Stimulated activated CD4-positive, alpha-beta T cell treated with anti-CD3 and anti-CD28 coated beads, Interleukin-1b, Interleukin-23, amount 100 ng/mL, for 48 hours (primary cell): Measurements from ENCODE around the gene USF3.
A peak's percentile ranks its signal among the peaks of the same experiment; 100 is the strongest.
"Not testable (repeated sequence)": the region's sequence is repeated elsewhere in the genome, so short reads cannot be mapped to it uniquely, and the experiment has no call there.

ENCODE experiments used
- DNase-seq: peaks from one replicate; pipeline ENCODE4 v3.0.0-alpha.2; 2020

USF3 gene

DNA sequence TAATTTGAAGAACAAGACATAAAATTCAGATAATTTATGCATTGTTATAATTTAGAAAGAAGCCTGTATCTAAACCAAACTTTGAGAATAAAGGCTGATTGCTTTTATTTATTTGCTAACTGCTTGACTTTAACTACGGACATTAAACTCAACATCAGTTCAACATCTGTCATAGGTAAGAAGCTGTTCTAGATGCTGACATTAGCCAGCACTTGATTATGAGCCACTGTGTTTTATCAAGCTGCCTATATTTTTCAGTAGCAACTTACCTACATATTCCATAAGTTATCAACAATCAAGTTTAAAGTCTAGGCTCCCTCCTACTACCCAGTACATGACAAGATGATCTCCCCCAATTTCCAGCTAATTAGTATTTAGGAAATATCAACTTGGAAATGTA, 42.1 kb downstream of the USF3 start:
- DNase-seq, result no peak

GRCh38 chr3:113649174-113649845, 47.1 kb downstream of the USF3 start:
- no peak for DNase-seq

- DNase-seq, result no peak
Observed at GRCh38 chr3:113648524-113648923, 47.9 kb downstream of the USF3 start.

GRCh38 chr3:113643583-113643982, 52.9 kb downstream of the USF3 start:
- no peak for DNase-seq

DNA sequence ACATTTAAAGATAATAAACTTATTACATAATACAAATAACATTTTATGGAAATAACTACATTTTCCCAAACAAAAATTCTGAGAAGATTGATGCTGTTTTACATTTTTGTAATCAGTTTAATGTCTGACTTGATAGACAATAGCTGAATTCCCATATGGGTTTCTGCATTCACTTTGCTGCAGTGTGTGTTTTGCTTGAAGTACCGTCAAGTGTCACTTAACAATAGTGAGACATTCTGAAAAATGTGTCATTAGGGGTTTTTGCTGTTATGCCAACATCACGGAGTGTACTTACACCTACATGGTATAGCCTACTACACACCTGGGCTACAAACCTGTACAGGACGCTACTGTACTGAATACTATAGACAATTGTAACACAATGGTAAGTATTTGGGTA, 57.5 kb downstream of the USF3 start:
- no peak for DNase-seq

GRCh38 chr3:113637756-113638155, 58.7 kb downstream of the USF3 start:
- DNase-seq, result no peak

GRCh38 chr3:113636034-113636433, 60.4 kb downstream of the USF3 start:
- not testable (repeated sequence) for DNase-seq

GRCh38 chr3:113634782-113635474, 61.5 kb downstream of the USF3 start:
- DNase-seq, result no peak

GRCh38 chr3:113631573-113631972, 64.9 kb downstream of the USF3 start:
- DNase-seq, result no peak

DNA sequence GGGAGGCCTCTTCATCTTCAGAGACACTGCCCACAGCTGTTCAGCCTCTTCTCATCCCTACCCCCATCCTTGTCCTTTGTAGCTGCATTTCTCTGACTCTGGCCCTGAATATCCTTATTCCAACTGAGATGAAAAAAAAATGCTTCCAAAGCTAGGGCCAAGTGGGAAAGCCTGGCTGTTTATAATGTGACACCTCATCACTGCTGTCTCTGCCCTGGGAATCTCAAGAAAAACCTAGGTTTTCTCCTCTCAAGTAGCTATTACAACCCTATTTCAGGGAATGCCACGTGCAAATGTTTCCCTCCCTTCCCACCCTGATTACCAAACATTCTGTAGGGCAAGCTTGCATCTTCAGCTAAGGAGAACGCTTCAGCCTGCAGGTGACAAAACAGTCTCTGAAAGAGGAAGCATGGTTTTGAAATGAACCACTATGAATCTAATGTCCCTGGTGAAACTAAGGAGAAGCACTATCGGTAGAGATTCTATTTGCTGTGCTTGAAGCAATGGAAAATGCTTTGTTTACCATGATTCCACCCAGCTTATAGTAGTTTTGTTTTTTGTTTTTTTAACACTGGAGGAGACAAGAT, 65.4 kb downstream of the USF3 start:
- no peak for DNase-seq

GRCh38 chr3:113629584-113630421, 66.6 kb downstream of the USF3 start:
- no peak for DNase-seq

DNA sequence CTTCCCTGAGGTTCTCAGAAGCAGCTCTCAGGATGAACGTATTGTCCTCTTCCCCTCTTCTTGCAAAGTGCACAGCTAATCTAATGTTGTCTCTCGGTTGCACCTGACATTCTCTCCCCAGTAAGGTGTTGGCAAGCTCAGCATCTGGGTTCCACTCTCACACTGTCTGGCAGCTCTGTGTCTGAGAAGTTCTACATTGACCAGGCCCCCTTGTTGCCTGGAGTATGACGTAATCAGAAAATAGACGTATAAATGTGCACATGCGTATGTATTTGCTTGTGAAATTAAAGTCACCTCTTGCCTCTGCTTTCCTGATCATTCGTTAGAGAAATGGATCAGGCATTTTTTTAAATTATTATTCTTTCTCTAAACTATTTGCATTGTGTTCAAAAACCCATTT, 67.7 kb downstream of the USF3 start:
- no peak for DNase-seq

- no peak for DNase-seq
Observed at GRCh38 chr3:113628316-113628715, 68.1 kb downstream of the USF3 start.

DNA sequence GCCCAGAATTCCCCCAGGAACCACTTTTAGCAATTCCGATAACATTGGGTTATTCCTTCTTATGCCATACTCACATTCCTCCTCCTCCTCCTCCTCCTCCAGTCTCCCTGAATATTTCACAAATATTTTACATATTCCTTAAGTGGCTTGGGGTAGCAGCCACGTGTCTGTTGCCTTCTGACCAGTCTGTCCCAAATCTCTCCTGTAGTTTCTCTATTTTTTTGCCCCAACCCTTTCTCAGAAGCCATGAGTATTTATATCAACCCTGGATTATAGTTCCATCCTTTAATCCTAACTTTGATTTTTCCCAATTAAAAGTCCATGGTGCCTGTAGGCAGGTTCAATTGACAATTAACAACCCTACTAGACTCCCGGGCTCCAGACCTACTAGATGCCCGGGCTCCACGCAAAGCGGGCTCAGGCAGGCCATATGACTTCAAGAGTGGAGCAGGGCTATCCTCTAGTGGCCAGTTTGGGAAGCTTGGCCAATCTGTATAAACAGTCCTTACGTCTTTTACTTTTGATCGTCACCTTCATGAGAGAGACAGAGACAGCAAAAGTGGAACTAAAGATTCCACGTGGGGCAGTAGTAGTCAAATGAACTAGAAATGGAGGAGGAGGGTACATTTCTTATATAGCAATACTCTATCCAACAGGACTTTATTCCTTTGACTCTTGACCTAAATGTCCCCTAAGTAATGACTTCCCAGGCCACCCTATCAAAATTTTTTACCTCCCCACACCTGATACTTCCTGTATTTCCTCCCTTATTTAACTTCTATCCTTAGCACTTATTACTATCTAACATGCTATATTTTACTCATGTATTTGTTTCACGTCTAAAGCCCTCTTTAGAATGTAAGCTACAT, 69.7 kb downstream of the USF3 start:
- DNase-seq, result peak; percentile 4

DNA sequence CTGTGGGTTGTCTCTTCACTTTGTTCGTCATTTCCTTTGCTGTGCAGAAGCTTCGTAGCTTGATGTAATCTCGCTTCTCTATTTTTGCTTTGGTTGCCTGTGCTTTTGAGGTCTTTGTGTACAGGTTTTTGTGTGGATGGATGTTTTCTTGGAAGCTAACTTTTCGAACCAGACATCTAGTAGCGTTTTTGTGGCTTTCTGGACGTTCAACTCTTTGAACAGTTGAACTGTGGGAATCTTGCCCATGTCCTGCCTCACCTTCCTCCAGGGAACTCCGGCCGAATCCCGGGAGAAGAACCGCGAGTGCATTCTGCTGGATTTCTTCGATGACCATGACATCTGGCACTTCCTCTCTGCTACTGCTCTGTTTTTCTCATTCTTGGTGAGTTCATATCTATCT, 70.6 kb downstream of the USF3 start:
- DNase-seq, result no peak

DNA sequence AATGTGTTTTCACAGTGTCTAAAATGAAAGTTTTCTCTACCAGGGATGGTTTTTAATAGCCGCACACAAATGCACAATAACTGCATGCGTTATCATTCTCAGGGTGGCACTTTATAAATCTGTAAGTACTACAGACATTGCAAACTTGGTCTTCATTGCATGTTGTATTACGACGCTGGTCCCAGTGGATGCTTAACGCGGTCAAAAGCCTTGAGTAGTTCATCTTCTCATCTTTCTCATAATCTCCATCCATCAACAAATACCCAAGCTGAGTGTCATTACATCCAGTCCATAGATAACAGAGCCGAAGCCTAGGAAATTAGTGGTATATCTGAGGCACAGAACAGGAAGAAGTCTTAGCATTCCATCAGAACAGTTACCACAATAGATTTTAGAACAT, 72.6 kb downstream of the USF3 start:
- DNase-seq, result no peak

DNA sequence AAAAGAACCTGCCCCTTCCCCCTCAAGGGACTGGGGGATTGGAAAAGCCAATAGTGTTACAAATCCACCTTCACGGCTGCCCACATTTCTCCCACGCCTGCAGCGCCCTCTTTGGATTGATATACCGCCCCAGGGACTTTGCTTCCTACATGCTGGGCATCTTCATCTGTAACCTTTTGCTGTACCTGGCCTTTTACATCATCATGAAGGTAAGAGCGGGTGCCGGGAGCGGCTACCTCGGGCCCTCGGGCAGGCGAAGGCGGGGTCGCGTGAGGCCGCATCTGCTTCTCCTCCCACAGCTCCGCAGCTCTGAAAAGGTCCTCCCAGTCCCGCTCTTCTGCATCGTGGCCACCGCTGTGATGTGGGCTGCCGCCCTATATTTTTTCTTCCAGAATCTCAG, 73.1 kb downstream of the USF3 start:
- no peak for DNase-seq

DNA sequence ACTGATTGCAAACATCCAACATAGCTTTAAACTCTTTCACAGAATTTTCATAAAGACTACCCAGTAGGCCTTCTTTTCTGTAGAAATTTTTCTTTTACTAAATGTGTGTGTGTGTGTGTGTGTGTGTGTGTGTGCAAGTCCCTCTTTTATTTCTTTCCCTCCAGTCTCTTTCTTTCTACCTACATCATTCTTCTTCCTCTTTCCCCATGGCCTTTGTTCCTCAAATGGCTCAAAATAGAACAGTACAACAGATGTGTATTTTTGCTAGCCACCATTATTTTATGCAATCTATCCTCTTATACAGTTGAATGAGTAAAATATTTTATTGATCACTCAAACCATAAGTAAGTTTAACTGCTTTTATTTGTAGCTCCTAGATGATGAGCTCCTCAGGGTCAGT, 76.4 kb downstream of the USF3 start:
- DNase-seq, result no peak

- DNase-seq, result no peak
Observed at GRCh38 chr3:113617726-113618125, 78.7 kb downstream of the USF3 start.

- no peak for DNase-seq
Observed at GRCh38 chr3:113615976-113616375, 80.5 kb downstream of the USF3 start.

GRCh38 chr3:113614402-113614801, 82.0 kb downstream of the USF3 start:
- no peak for DNase-seq

- DNase-seq, result no peak
Observed at GRCh38 chr3:113607219-113607596, 89.2 kb downstream of the USF3 start.
